Uterus (tissue), 4 donors: ENCODE measurements around the gene THBS3. TPM values are rescaled to one million over a fixed set of nuclear protein-coding genes. Genes with fewer than 3 reads are reported as not detected.

Experiments
- DNase-seq, 2 donors: peaks; one replicate each; pipeline ENCODE4 v3.0.0-alpha.2; 2019 to 2020
- H3K27ac ChIP-seq, 2 donors: fragments of 200-600 bp; sonication (generic); 1 replicate in 1 of 2; 2 replicates in 1 of 2; pipeline ENCODE4 v1.5.1; 2016 to 2018
- H3K27me3 ChIP-seq, 2 donors: fragments of 200-600 bp; sonication (generic); one replicate each; pipeline ENCODE4 v1.5.1; 2018 to 2019; ENCODE audit warnings: control low read depth in 1 of 2
- H3K36me3 ChIP-seq, 2 donors: fragments of 200-600 bp; sonication (generic); one replicate each; pipeline ENCODE4 v1.5.1; 2019; ENCODE audit warnings: control low read depth in 1 of 2
- H3K4me1 ChIP-seq, 2 donors: fragments of 200-600 bp; sonication (generic); one replicate each; pipeline ENCODE4 v1.5.1; 2018 to 2019; ENCODE audit warnings: control low read depth in 1 of 2
- H3K4me3 ChIP-seq, 2 donors: fragments of 200-600 bp; sonication (generic); 1 replicate in 1 of 2; 2 replicates in 1 of 2; pipeline ENCODE4 v1.5.1; 2018 to 2019; ENCODE audit warnings: mild to moderate bottlenecking in 1 of 2
- H3K9me3 ChIP-seq, 2 donors: fragments of 200-600 bp; sonication (generic); one replicate each; pipeline ENCODE4 v1.5.1; 2019; ENCODE audit warnings: control low read depth in 1 of 2
- POLR2A ChIP-seq, 2 donors: fragments of 450-650 bp; IDR thresholded peaks; one replicate each; pipeline ENCODE4 v1.6.1; 2016; ENCODE audit warnings: antibody characterized with exemption in 2 of 2, mild to moderate bottlenecking in 1 of 2, moderate library complexity in 1 of 2
- intact Hi-C: fragments of 100-400 bp; cut with DNase I; formaldehyde crosslinking; loops from one replicate; pipeline ENCODE4 v1.15.1; 2023; ENCODE audit warnings: low total_unique reads
- total RNA-seq, 4 donors: library from RNA; depleted of rRNA in 3 of 4; stranded (reverse); fragments of >200 nt in 3 of 4; gene quantifications; one replicate each; pipeline versions ENCODE4 v1.1.0 to v1.2.4, GENCODE V29; 2014 to 2023
- TF ChIP-seq, protein P1 (sequence below), 4 experiments: fragments of 200-600 bp in 2 of 4; fragments of 450-650 bp in 2 of 4; sonication (generic) in 2 of 4; IDR thresholded peaks; one replicate each; pipeline ENCODE4 v1.5.1; 2016 to 2019; ENCODE audit warnings: antibody characterized with exemption in 4 of 4, mild to moderate bottlenecking in 2 of 4, moderate library complexity in 1 of 4
- donor health status: DM: yes; HTN: yes; CAD: no.

Gene THBS3
- total RNA-seq, 4 donors from 2014 or later: 11.8 to 101 (median 38.3) TPM

DNA sequence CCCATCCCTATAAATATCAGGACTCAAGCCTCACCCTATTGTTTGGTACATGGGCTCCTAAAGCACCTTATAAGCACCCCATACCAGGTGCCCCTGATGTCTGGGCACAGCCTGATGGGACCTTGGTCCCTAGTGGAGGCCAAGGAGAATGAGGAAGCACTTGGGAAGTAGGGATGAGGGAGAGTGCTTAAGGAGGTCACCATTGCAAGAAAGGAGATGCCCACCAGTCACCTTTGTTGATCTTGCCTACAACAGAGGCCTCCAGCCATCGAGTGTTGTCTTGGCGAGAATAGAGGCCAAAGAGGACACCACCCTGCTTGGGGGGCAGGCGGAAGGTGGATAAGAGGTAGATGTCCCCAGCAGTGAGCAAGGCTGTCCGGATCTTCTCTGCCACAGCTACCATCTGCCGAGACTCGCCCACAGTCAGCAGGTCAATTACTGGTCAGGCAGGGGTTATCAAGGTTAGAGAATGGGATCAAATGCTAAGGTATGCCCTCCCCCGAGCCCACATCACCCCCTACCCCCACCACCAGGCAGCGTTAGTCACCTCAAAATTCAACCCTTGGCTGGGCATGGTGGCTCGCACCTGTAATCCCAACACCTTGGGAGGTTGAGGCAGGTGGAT lies 1.6 kb downstream of the THBS3 start:
- Histone ChIP-seq H3K27ac (peak overlapping the region; percentile 99), H3K4me1 (no peaks in the 10 kb centered on the region), H3K36me3 (no peaks in the 10 kb centered on the region), H3K4me3 (no peak overlapping the region), H3K9me3 (no peaks in the 10 kb centered on the region), H3K27me3 (no peaks in the 10 kb centered on the region)
- intact Hi-C loops: loop anchor here (1.0 kb wide), 1 partner anchor 21 kb away; no protein-coding TSS in a partner anchor
- TF ChIP-seq POLR2A (IDR thresholded peaks at IDR 0.05): no peak
- TF ChIP-seq, protein P1, sequence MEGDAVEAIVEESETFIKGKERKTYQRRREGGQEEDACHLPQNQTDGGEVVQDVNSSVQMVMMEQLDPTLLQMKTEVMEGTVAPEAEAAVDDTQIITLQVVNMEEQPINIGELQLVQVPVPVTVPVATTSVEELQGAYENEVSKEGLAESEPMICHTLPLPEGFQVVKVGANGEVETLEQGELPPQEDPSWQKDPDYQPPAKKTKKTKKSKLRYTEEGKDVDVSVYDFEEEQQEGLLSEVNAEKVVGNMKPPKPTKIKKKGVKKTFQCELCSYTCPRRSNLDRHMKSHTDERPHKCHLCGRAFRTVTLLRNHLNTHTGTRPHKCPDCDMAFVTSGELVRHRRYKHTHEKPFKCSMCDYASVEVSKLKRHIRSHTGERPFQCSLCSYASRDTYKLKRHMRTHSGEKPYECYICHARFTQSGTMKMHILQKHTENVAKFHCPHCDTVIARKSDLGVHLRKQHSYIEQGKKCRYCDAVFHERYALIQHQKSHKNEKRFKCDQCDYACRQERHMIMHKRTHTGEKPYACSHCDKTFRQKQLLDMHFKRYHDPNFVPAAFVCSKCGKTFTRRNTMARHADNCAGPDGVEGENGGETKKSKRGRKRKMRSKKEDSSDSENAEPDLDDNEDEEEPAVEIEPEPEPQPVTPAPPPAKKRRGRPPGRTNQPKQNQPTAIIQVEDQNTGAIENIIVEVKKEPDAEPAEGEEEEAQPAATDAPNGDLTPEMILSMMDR (IDR thresholded peaks at IDR 0.05): no peak
- DNase-seq: no peak

DNA sequence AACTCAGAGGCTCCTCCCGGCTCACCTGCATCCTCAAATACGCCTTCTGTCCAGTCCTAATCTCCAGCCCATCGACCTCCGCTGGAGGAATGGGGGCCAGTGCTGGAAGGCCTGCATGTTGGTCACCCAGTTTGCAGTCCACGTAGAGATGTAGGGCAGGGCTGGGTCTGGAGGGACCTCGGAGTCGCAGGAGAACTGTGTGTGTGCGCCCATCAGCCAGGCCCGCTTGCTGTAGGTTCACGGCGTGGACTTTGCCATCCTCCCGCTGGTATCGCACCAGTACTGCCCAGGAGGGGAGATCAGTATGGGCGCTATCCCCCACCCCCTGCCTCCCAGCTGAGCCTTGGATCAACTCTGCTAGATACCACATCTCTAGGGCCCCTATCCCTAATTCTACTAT lies 2.7 kb downstream of the THBS3 start:
- H3K9me3 ChIP-seq: no peaks in the 10 kb centered on the region
- no peaks in the 10 kb centered on the region for H3K4me1 ChIP-seq
- DNase-seq: no peak
- intact Hi-C loops: no loop called here
- TF ChIP-seq POLR2A (IDR thresholded peaks at IDR 0.05): no peak
- TF ChIP-seq, protein P1 (IDR thresholded peaks at IDR 0.05): no peak
- no peak overlapping the region for H3K27ac ChIP-seq
- no peaks in the 10 kb centered on the region for H3K36me3 ChIP-seq
- H3K27me3 ChIP-seq: no peaks in the 10 kb centered on the region
- no peak overlapping the region for H3K4me3 ChIP-seq

DNA sequence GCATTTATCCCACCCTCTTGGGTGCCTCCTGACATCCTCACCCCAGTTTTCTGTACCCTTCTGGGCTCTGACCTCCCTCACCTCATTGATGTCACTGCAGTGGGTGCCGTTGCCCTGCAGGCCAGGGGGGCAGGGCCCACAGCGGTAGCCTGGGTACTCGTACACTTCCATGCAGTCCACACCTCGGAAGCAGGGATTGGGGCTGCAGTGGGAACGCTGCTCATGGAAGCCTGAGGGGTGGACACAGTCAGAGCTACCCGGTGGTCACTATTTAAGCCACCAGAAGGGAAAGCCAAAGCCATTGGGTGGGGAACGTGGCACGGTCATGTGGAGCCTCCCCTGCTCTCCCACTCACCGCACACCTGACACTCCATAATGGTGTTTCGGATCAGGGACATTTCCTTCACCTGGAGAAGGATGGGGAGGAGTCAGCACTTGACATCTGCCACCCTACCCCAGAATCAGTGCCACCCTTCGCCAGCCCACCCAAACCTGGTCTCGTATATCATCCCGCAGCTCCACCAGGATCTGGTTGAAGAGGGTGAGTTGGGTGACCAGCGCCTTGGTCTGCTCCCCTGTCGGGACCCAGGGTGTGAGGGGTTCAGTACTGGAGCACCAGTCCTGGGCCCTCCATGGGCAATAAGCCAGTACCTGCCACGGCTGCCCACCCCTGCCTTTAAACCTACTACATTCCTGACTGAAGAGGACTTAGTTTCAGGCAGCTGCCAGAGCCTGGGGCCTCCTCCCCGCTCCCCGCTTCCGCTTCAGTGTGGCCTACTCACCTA lies 4.8 kb downstream of the THBS3 start:
- Histone ChIP-seq H3K27ac (no peak overlapping the region), H3K27me3 (no peaks in the 10 kb centered on the region), H3K4me3 (no peak overlapping the region), H3K9me3 (no peaks in the 10 kb centered on the region), H3K36me3 (no peaks in the 10 kb centered on the region), H3K4me1 (no peaks in the 10 kb centered on the region)
- DNase-seq: no peak
- TF ChIP-seq POLR2A (IDR thresholded peaks at IDR 0.05): no peak
- TF ChIP-seq, protein P1 (IDR thresholded peaks at IDR 0.05): no peak
- intact Hi-C loops: no loop called here

DNA sequence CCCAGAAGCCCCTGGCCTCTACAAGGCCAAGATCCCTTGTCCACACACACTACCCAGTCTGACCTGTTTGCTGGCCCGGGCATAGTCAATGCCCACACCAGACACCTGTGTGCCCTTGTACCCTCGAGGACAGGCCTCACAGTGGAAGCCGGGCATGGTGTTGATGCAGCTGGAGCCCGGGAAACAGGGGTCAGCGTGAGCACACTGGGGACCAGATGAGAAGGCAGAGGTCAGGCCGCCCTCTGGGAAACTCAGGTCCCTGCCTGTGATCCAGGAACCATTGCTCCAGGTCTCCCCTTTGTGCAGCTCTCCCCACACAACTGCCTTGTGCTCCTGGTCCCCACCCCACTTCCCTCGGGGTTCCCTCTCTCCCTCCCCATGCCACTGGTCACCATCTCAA lies 5.5 kb downstream of the THBS3 start:
- TF ChIP-seq, protein P1 (IDR thresholded peaks at IDR 0.05): no peak
- no peak for TF ChIP-seq POLR2A (IDR thresholded peaks at IDR 0.05)

DNA sequence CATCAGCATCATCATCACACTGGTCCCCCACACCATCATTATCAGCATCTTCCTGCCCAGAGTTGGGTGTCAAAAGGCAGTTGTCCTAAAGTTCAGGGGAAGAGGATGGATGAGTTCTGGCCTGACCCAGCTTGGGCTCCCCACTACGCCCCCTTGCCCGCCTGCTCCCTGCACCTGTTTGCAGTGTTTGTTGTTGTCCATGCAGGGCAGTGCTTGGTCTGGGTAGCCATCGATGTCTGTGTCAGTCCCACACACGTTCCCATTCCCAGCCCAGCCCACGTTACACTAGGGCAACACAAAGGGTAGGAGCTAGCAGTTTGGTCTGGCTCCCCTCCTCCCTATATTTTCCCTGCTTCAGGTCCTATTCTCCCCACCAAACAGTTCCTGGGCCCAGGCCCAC lies 6.8 kb downstream of the THBS3 start:
- intact Hi-C loops: no loop called here
- DNase-seq: no peak
- H3K36me3 ChIP-seq: no peaks in the 10 kb centered on the region

More for the DNA sequence above, 5.5 kb downstream of the THBS3 start:
- Histone ChIP-seq H3K27ac (no peak overlapping the region), H3K27me3 (no peaks in the 10 kb centered on the region), H3K4me3 (no peak overlapping the region), H3K36me3 (no peaks in the 10 kb centered on the region), H3K4me1 (no peaks in the 10 kb centered on the region), H3K9me3 (no peaks in the 10 kb centered on the region)
- intact Hi-C loops: no loop called here
- DNase-seq: no peak

More for the DNA sequence above, 6.8 kb downstream of the THBS3 start:
- no peaks in the 10 kb centered on the region for H3K9me3 ChIP-seq
- H3K4me3 ChIP-seq: no peak overlapping the region
- no peaks in the 10 kb centered on the region for H3K4me1 ChIP-seq
- H3K27ac ChIP-seq: no peak overlapping the region
- TF ChIP-seq, protein P1 (IDR thresholded peaks at IDR 0.05): no peak
- no peak for TF ChIP-seq POLR2A (IDR thresholded peaks at IDR 0.05)
- H3K27me3 ChIP-seq: no peaks in the 10 kb centered on the region
